IMR-90 (cell line): ENCODE results near the gene TRMO. TPM values are rescaled to one million over a fixed set of nuclear protein-coding genes. Genes with fewer than 3 reads are reported as not detected.
"Not testable (repeated sequence)": the region's sequence is repeated elsewhere in the genome, so short reads cannot be mapped to it uniquely, and the experiment has no call there.

Experiments
- ATAC-seq: fragments of 200-7000 bp; cut with Tn5 transposase; 2 replicates; pipeline ENCODE4 v1.9.1; 2020; ENCODE audit warnings: low read depth, mild to moderate bottlenecking, moderate library complexity
- BruUV-seq: library from RNA; stranded (reverse); fragments of 400-500 nt; replicated peaks from 2 replicates; lab custom pipeline; 2021; lab: Mats Ljungman, UMichigan
- CTCF ChIA-PET: fragments of 300-600 bp; formaldehyde crosslinking; extraction: SDS; loops from one replicate; lab custom pipeline; 2021; ENCODE audit warnings: antibody characterized with exemption; lab: Yijun Ruan, JAX
- POLR2A ChIA-PET: fragments of 300-600 bp; sonication (Branson Sonifier 250); formaldehyde crosslinking; loops from one replicate; lab custom pipeline; 2022; ENCODE audit warnings: antibody characterized with exemption; ENCODE audit not compliant: unreplicated experiment; lab: Charles Lee
- DNase-seq: peaks from one replicate; pipeline ENCODE4 v3.0.0; 2013
- H2AFZ ChIP-seq: replicated peaks from 2 replicates; pipeline ENCODE3; 2013; ENCODE audit warnings: low read length, mild to moderate bottlenecking; ENCODE audit not compliant: poor library complexity
- H2AK5ac ChIP-seq: 2 replicates; pipeline ENCODE4 v1.6.1; 2013; ENCODE audit warnings: low read depth, low read length, inconsistent platforms
- H2AK9ac ChIP-seq: replicated peaks from 2 replicates; pipeline ENCODE3; 2013; ENCODE audit warnings: mild to moderate bottlenecking, low read depth, low read length, moderate library complexity; ENCODE audit not compliant: poor library complexity
- H2BK120ac ChIP-seq: 2 replicates; pipeline ENCODE4 v1.6.1; 2013; ENCODE audit warnings: low read depth, low read length, inconsistent platforms
- H2BK15ac ChIP-seq: 3 replicates; pipeline ENCODE4 v1.6.1; 2013; ENCODE audit warnings: low read depth, low read length, inconsistent platforms
- H2BK20ac ChIP-seq: 2 replicates; pipeline ENCODE4 v1.6.1; 2013; ENCODE audit warnings: low read depth, mild to moderate bottlenecking, inconsistent platforms, low read length, moderate library complexity
- H2BK5ac ChIP-seq: 2 replicates; pipeline ENCODE4 v1.6.1; 2013; ENCODE audit warnings: mild to moderate bottlenecking, low read depth, low read length, inconsistent platforms; ENCODE audit not compliant: poor library complexity, severe bottlenecking
- H3K14ac ChIP-seq: replicated peaks from 2 replicates; pipeline ENCODE4 v1.6.1; 2013; ENCODE audit warnings: low read depth, low read length, inconsistent platforms
- H3K18ac ChIP-seq: 2 replicates; pipeline ENCODE4 v1.6.1; 2013; ENCODE audit warnings: low read depth, low read length, control low read depth
- H3K23ac ChIP-seq: 2 replicates; pipeline ENCODE4 v1.6.1; 2013; ENCODE audit warnings: low read depth, low read length, inconsistent platforms
- H3K27ac ChIP-seq: 2 replicates; pipeline ENCODE4 v1.5.1; 2013; ENCODE audit warnings: mild to moderate bottlenecking, control low read depth, low read length; ENCODE audit not compliant: insufficient read depth
- H3K27me3 ChIP-seq: 2 replicates; pipeline ENCODE4 v1.6.1; 2013; ENCODE audit warnings: low read length; ENCODE audit not compliant: control insufficient read depth, insufficient read depth
- H3K36me3 ChIP-seq: 2 replicates; pipeline ENCODE4 v1.6.1; 2013; ENCODE audit warnings: low read length, mixed read lengths; ENCODE audit not compliant: control insufficient read depth, insufficient read depth
- H3K4ac ChIP-seq: 2 replicates; pipeline ENCODE4 v1.6.1; 2013; ENCODE audit warnings: low read depth, low read length, inconsistent platforms
- H3K4me1 ChIP-seq: 2 replicates; pipeline ENCODE4 v1.6.1; 2013; ENCODE audit warnings: low read length, mixed read lengths; ENCODE audit not compliant: control insufficient read depth, insufficient read depth
- H3K4me2 ChIP-seq: 2 replicates; pipeline ENCODE4 v1.6.1; 2013; ENCODE audit warnings: low read depth, mild to moderate bottlenecking, control low read depth, low read length, moderate library complexity
- H3K4me3 ChIP-seq: 2 replicates; pipeline ENCODE4 v1.5.1; 2013; ENCODE audit warnings: low read depth, mild to moderate bottlenecking, control low read depth, low read length, moderate library complexity; ENCODE audit not compliant: insufficient read depth
- H3K56ac ChIP-seq: 2 replicates; pipeline ENCODE4 v1.6.1; 2013; ENCODE audit warnings: low read length, inconsistent platforms; ENCODE audit not compliant: insufficient read depth; ENCODE audit errors: extremely low read depth
- H3K79me1 ChIP-seq, 2 experiments: 2 replicates each; pipeline ENCODE4 v1.6.1; 2013; ENCODE audit warnings: low read length in 2 of 2, inconsistent platforms in 1 of 2, low read depth in 1 of 2
- H3K9ac ChIP-seq: 2 replicates; pipeline ENCODE4 v1.6.1; 2013; ENCODE audit warnings: low read depth, low read length, control low read depth
- H3K9me1 ChIP-seq: 2 replicates; pipeline ENCODE4 v1.6.1; 2013; ENCODE audit warnings: low read length, inconsistent platforms; ENCODE audit not compliant: insufficient read depth
- H3K9me3 ChIP-seq: 2 replicates; pipeline ENCODE4 v1.6.1; 2013; ENCODE audit warnings: low read length; ENCODE audit not compliant: control insufficient read depth, insufficient read depth
- H4K20me1 ChIP-seq: 2 replicates; pipeline ENCODE4 v1.6.1; 2013; ENCODE audit warnings: low read length, inconsistent platforms; ENCODE audit not compliant: insufficient read depth
- H4K5ac ChIP-seq: 2 replicates; pipeline ENCODE4 v1.6.1; 2013; ENCODE audit warnings: mild to moderate bottlenecking, low read depth, low read length, control low read depth
- H4K8ac ChIP-seq, 2 experiments: 2 replicates each; pipeline ENCODE4 v1.6.1; 2013; ENCODE audit warnings: low read depth in 2 of 2, low read length in 2 of 2, control low read depth in 1 of 2, inconsistent platforms in 1 of 2
- H4K91ac ChIP-seq: 2 replicates; pipeline ENCODE4 v1.6.1; 2013; ENCODE audit warnings: low read depth, low read length, inconsistent platforms; ENCODE audit not compliant: insufficient read depth
- CTCF ChIP-seq: conservative IDR thresholded peaks from 2 replicates; pipeline ENCODE4 v1.5.1; 2012; ENCODE audit warnings: mild to moderate bottlenecking, low read depth, low read length, improper control_type of control experiment
- MAFK ChIP-seq: IDR thresholded peaks from 2 replicates; pipeline ENCODE4 v1.6.1; 2012; ENCODE audit warnings: low read depth, low read length, improper control_type of control experiment
- MAZ ChIP-seq: IDR thresholded peaks from 2 replicates; pipeline ENCODE4 v1.6.1; 2012; ENCODE audit warnings: low read depth, mild to moderate bottlenecking, low read length, improper control_type of control experiment, moderate library complexity, borderline replicate concordance
- WGBS, 2 experiments: methylation state at CpG; one replicate each; pipeline versions ENCODE4 v1.1.5 to v1.1.7; 2013; ENCODE audit warnings: missing lambda C conversion rate in 2 of 2; ENCODE audit not compliant: insufficient read length in 1 of 2; ENCODE audit errors: extremely low coverage in 2 of 2; 5-methylcytosine and 5-hydroxymethylcytosine counted together
- dilution Hi-C: fragments of 300-500 bp; cut with HindIII; formaldehyde crosslinking; loops from one replicate; pipeline ENCODE4 v1.14.3; 2018; ENCODE audit warnings: low sequenced_read_pairs; ENCODE audit not compliant: unreplicated experiment
- in situ Hi-C: fragments of 300-500 bp; cut with MboI; formaldehyde crosslinking; loops from 3 replicates; pipeline ENCODE4 v1.14.3; 2019; ENCODE audit warnings: low sequenced_read_pairs, inconsistent platforms, mixed read lengths
- intact Hi-C: fragments of 100-400 bp; cut with micrococcal nuclease; formaldehyde crosslinking; loops from 2 replicates; pipeline ENCODE4 v1.10.0; 2022
- polyA plus RNA-seq, 3 experiments: library from polyadenylated mRNA; depleted of rRNA; stranded (reverse); fragments of >200 nt; gene quantifications; 2 replicates each; pipeline ENCODE4 v1.2.3, GENCODE V29; 2012; ENCODE audit warnings: low replicate concordance in 1 of 3
- total RNA-seq: library from RNA; depleted of rRNA; stranded (reverse); fragments of >200 nt; gene quantifications from 2 replicates; pipeline ENCODE4 v1.2.3, GENCODE V29; 2012

TRMO gene
- total and polyA plus RNA-seq, 2 of the 4 experiments (the other 2 are of a cell fraction): 10.2 to 19.9 TPM

GRCh38 chr9:97961361-97961760, 39.1 kb upstream of the TRMO start:
- Histone ChIP-seq H2BK120ac (no peak overlapping the region), H3K9ac (no peak overlapping the region), H3K18ac (no peak overlapping the region), H4K20me1 (no peaks in the 10 kb centered on the region), H3K27ac (no peak overlapping the region), H3K36me3 (no peaks in the 10 kb centered on the region), H3K9me3 (no peaks in the 10 kb centered on the region), H3K4ac (no peak overlapping the region), H4K5ac (no peak overlapping the region), H3K4me2 (no peak overlapping the region), H2BK20ac (no peak overlapping the region), H3K9me1 (no peaks in the 10 kb centered on the region), H3K79me1 (no peaks in the 10 kb centered on the region), H3K14ac (no peak overlapping the region), H2AK9ac (no peak overlapping the region), H3K23ac (no peak overlapping the region), H3K27me3 (peaks cover 19% of the 10 kb centered on the region), H2BK5ac (no peak overlapping the region), H3K4me3 (no peak overlapping the region), H3K4me1 (peaks cover 6% of the 10 kb centered on the region), H4K91ac (no peak overlapping the region), H2BK15ac (no peak overlapping the region), H3K56ac (no peak overlapping the region), H2AK5ac (no peak overlapping the region), H2AFZ (no peak overlapping the region), H4K8ac (no peak overlapping the region)
- TF ChIP-seq MAFK (no peak), CTCF (no peak), MAZ (no peak)
- in situ Hi-C loops: no loop called here
- CTCF ChIA-PET: interaction anchor here (0.7 kb wide), 1 partner anchor 331 kb away, joined by 3 read pairs; no protein-coding TSS in a partner anchor
- intact Hi-C loops: no loop called here
- WGBS, 2 experiments: no CpG with 5 or more reads among the region's 2 CpGs
- peak; percentile 23 for DNase-seq
- ATAC-seq: no peak
- BruUV-seq: no TSS peak
- POLR2A ChIA-PET: no interaction called here
- dilution Hi-C loops: no loop called here

- H3K23ac ChIP-seq, H3K4me3 ChIP-seq, H3K4ac ChIP-seq, H3K4me1 ChIP-seq, H2AFZ ChIP-seq, H2BK120ac ChIP-seq, H3K27ac ChIP-seq, H2AK9ac ChIP-seq, H3K36me3 ChIP-seq, H3K14ac ChIP-seq, intact Hi-C loops, H4K8ac ChIP-seq, BruUV-seq, H3K9me1 ChIP-seq, H3K4me2 ChIP-seq, in situ Hi-C loops, H4K91ac ChIP-seq, H4K20me1 ChIP-seq, POLR2A ChIA-PET, H4K5ac ChIP-seq, H3K18ac ChIP-seq, dilution Hi-C loops, H2AK5ac ChIP-seq, H3K9me3 ChIP-seq, ATAC-seq, H3K79me1 ChIP-seq, H3K56ac ChIP-seq, DNase-seq, H3K9ac ChIP-seq, H2BK5ac ChIP-seq: not testable (repeated sequence)
- CTCF ChIA-PET: interaction anchor here (0.7 kb wide), 1 partner anchor 331 kb away, joined by 3 read pairs; no protein-coding TSS in a partner anchor
- Histone ChIP-seq H2BK15ac (0 out of 3 replicates have a peak overlapping the region, but pooled peaks have one; percentile 11), H3K27me3 (peaks cover 18% of the 10 kb centered on the region), H2BK20ac (0 out of 2 replicates have a peak overlapping the region, but pooled peaks have one; percentile 25)
- 95% methylated on average over 4 of the region's 9 CpGs; no CpG with 5 or more reads in 1 of the 2 experiments for WGBS, 2 experiments
Observed at GRCh38 chr9:97960678-97961328, 38.5 kb upstream of the TRMO start.
